ENCODE measurements around the gene CMBL. TPM values are rescaled to one million over a fixed set of nuclear protein-coding genes. Genes with fewer than 3 reads are reported as not detected.
"Not testable (repeated sequence)": the region's sequence is repeated elsewhere in the genome, so short reads cannot be mapped to it uniquely, and the experiment has no call there.

The CMBL gene
- total RNA-seq, 1 donor from 2014 or later, result 32.9 TPM

GRCh38 chr5:10288592-10289219, 19.0 kb downstream of the CMBL start:
- no peak for DNase-seq (ENCODE audit: extremely low spot score, unreplicated experiment)
- Mint-ChIP-seq H3K27me3 (no peaks in the 10 kb centered on the region), H3K9me3 (no peaks in the 10 kb centered on the region), H3K4me1 (ENCODE audit: unreplicated experiment) (peaks cover 8% of the 10 kb centered on the region), H3K27ac (no peak overlapping the region), H3K4me3 (no peak overlapping the region), H3K36me3 (peaks cover 28% of the 10 kb centered on the region)
- TF ChIP-seq, protein P1, sequence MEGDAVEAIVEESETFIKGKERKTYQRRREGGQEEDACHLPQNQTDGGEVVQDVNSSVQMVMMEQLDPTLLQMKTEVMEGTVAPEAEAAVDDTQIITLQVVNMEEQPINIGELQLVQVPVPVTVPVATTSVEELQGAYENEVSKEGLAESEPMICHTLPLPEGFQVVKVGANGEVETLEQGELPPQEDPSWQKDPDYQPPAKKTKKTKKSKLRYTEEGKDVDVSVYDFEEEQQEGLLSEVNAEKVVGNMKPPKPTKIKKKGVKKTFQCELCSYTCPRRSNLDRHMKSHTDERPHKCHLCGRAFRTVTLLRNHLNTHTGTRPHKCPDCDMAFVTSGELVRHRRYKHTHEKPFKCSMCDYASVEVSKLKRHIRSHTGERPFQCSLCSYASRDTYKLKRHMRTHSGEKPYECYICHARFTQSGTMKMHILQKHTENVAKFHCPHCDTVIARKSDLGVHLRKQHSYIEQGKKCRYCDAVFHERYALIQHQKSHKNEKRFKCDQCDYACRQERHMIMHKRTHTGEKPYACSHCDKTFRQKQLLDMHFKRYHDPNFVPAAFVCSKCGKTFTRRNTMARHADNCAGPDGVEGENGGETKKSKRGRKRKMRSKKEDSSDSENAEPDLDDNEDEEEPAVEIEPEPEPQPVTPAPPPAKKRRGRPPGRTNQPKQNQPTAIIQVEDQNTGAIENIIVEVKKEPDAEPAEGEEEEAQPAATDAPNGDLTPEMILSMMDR (conservative IDR thresholded peaks at IDR 0.05), result no peak

- Mint-ChIP-seq H3K27me3 (no peaks in the 10 kb centered on the region), H3K27ac (no peak overlapping the region), H3K36me3 (peaks cover 22% of the 10 kb centered on the region), H3K4me1 (ENCODE audit: unreplicated experiment) (peaks cover 9% of the 10 kb centered on the region), H3K4me3 (no peak overlapping the region), H3K9me3 (no peaks in the 10 kb centered on the region)
- no peak for DNase-seq (ENCODE audit: extremely low spot score, unreplicated experiment)
- TF ChIP-seq, protein P1 (conservative IDR thresholded peaks at IDR 0.05), result no peak
These were observed 20.9 kb downstream of the CMBL start for GRCh38 chr5:10286862-10287227.

DNA sequence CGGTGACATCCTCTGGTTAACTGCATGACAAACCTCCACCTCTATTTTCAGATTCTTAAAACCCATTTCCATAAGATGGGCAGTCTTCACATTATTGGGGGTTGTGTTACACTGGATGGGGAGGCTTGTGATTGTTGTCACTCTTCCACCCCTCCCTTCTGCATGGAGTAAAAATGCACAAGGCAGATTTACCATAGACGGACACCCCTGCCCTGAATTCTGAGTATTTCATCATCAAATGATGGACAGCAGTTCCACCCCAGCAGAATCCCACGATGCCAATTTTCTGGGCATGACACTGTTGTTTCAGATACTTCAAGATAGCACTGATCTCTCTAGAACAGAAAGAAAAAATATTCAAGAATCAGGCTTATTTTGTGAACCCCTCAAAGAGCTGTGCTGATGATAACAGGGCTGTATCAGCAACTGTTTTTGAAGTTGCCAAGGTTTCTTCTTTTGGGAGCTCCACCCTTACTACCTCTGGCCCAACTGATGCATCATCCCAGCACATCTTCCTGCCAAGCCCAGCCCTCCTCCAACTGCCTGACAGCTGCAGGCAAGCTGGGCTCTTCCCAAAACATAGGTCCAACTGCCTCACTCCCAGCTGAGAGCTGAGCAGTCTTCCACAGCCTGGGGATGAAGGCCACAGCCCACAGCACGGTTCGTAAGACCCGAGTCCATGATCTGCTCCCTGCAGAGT, 21.4 kb downstream of the CMBL start:
- H3K27ac Mint-ChIP-seq, result no peak overlapping the region
- H3K9me3 Mint-ChIP-seq, result no peaks in the 10 kb centered on the region

GRCh38 chr5:10285362-10285761, 22.3 kb downstream of the CMBL start:
- H3K9me3 Mint-ChIP-seq; H3K4me1 Mint-ChIP-seq (ENCODE audit: unreplicated experiment); H3K27ac Mint-ChIP-seq; H3K27me3 Mint-ChIP-seq; DNase-seq (ENCODE audit: extremely low spot score, unreplicated experiment); H3K4me3 Mint-ChIP-seq: not testable (repeated sequence)
- peaks cover 15% of the 10 kb centered on the region for H3K36me3 Mint-ChIP-seq

More for the DNA sequence above, 21.4 kb downstream of the CMBL start:
- Mint-ChIP-seq H3K4me1 (ENCODE audit: unreplicated experiment) (peaks cover 9% of the 10 kb centered on the region), H3K27me3 (no peaks in the 10 kb centered on the region), H3K36me3 (peaks cover 22% of the 10 kb centered on the region), H3K4me3 (no peak overlapping the region)
- TF ChIP-seq, protein P1 (conservative IDR thresholded peaks at IDR 0.05), result no peak
- no peak for DNase-seq (ENCODE audit: extremely low spot score, unreplicated experiment)

DNA sequence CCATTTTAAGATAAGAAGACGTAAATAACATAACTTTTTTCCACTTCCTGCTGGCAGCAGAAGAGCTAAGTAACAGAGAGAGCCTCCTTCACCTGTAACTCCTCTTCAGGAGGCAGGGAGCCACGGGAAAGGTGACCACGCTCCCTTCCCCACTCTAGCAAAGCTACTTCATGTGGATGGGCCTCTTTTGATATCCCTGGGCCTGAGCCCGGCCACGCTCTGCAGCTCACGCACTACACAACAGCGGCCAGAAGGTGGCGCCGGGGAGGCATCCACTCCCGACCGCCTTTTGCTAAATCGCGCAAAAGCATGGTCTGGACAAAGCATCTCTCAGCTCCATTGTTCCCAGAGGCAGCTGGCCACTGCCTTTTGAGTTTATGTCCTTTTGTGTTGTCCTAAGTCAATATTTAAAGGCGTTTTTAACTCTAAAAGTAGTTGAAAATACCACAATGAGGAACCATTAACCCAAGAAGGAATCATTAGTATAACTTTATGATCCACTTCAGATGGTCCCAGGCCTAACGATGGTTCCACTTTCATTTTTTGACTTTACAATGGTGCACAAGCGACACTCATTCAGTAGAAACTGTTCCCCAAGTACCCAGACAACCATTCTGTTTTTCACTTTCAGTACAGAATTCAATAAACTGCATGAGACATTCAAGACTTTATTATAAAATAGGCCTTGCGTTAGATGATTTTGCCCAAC, 23.6 kb downstream of the CMBL start:
- DNase-seq (ENCODE audit: extremely low spot score, unreplicated experiment), result peak; percentile 87
- H3K4me3 Mint-ChIP-seq, result no peak overlapping the region
- H3K36me3 Mint-ChIP-seq, result peaks cover 15% of the 10 kb centered on the region
- no peak overlapping the region for H3K27ac Mint-ChIP-seq
- H3K27me3 Mint-ChIP-seq, result no peaks in the 10 kb centered on the region
- TF ChIP-seq, protein P1 (conservative IDR thresholded peaks at IDR 0.05), result peak; percentile 96
- H3K4me1 Mint-ChIP-seq (ENCODE audit: unreplicated experiment), result peaks cover 9% of the 10 kb centered on the region
- no peaks in the 10 kb centered on the region for H3K9me3 Mint-ChIP-seq
